Lung (tissue), 12 donors: ENCODE measurements around the gene NOS1AP. TPM values are rescaled to one million over a fixed set of nuclear protein-coding genes. Genes with fewer than 3 reads are reported as not detected.

Source experiments
- ATAC-seq: fragments of 200-7000 bp; cut with Tn5 transposase; one replicate; pipeline ENCODE4 v1.9.1; 2020; ENCODE audit warnings: moderate number of reproducible peaks; ENCODE audit not compliant: insufficient read depth, low FRiP score
- DNase-seq, 3 donors: peaks; one replicate each; pipeline ENCODE4 v3.0.0-alpha.2; 2013 to 2017
- H3K27ac ChIP-seq, 2 donors: one replicate each; pipeline ENCODE4 v1.5.1; 2013; ENCODE audit warnings: mild to moderate bottlenecking in 2 of 2, moderate library complexity in 2 of 2, control low read depth in 1 of 2, inconsistent platforms in 1 of 2, low read depth in 1 of 2, low read length in 1 of 2
- H3K27me3 ChIP-seq, 3 donors: one replicate each; pipeline ENCODE4 v1.5.1; 2013; ENCODE audit warnings: low read length in 2 of 3; ENCODE audit not compliant: control insufficient read depth in 3 of 3, insufficient read depth in 3 of 3
- H3K36me3 ChIP-seq, 4 donors: one replicate each; pipeline ENCODE4 v1.5.1; 2013; ENCODE audit warnings: low read length in 4 of 4, mild to moderate bottlenecking in 1 of 4, moderate library complexity in 1 of 4; ENCODE audit not compliant: control insufficient read depth in 4 of 4, insufficient read depth in 4 of 4
- H3K4me1 ChIP-seq, 5 donors: one replicate each; pipeline ENCODE4 v1.5.1; 2013; ENCODE audit warnings: low read length in 5 of 5, mild to moderate bottlenecking in 2 of 5, moderate library complexity in 1 of 5; ENCODE audit not compliant: control insufficient read depth in 5 of 5, insufficient read depth in 5 of 5
- H3K4me3 ChIP-seq: one replicate; pipeline ENCODE4 v1.5.1; 2013; ENCODE audit warnings: mild to moderate bottlenecking, control low read depth, moderate library complexity
- H3K9ac ChIP-seq, 2 donors: one replicate each; pipeline ENCODE4 v1.5.1; 2013; ENCODE audit warnings: low read length in 2 of 2, control low read depth in 1 of 2; ENCODE audit not compliant: insufficient read depth in 1 of 2
- H3K9me3 ChIP-seq, 4 donors: one replicate each; pipeline ENCODE4 v1.5.1; 2013; ENCODE audit warnings: low read length in 3 of 4, mild to moderate bottlenecking in 1 of 4, moderate library complexity in 1 of 4; ENCODE audit not compliant: control insufficient read depth in 4 of 4, insufficient read depth in 3 of 4
- WGBS, 2 donors: extraction: QIAGEN DNeasy Blood & Tissue Kit; methylation state at CpG; one replicate each; pipeline ENCODE4 v1.1.7; 2013; 5-methylcytosine and 5-hydroxymethylcytosine counted together
- polyA plus RNA-seq, 2 donors: library from polyadenylated mRNA; stranded (reverse); fragments of 200-250 nt; gene quantifications; one replicate each; pipeline ENCODE4 v1.2.1, GENCODE V29; 2013
- total RNA-seq, 2 donors: library from RNA; depleted of rRNA in 1 of 2; stranded (reverse); fragments of >200 nt in 1 of 2; gene quantifications; one replicate each; pipeline ENCODE4 v1.2.1, GENCODE V29; 2014 to 2021
- TF ChIP-seq, protein P1 (sequence below): IDR thresholded peaks from 2 replicates; pipeline ENCODE4 v1.5.1; 2012; ENCODE audit warnings: mild to moderate bottlenecking; ENCODE audit errors: control extremely low read depth, extremely low read depth
- donor health status: control.
- donor health status: control.
- donor health status: Bipolar disorder and iron deficiency.
- donor health status: healthy.
- donor health status: DM: yes; HTN: yes; CAD: no.

NOS1AP gene
- total and polyA plus RNA-seq, 4 donors, result 0.57 to 5.0 (median 1.2) TPM

DNA sequence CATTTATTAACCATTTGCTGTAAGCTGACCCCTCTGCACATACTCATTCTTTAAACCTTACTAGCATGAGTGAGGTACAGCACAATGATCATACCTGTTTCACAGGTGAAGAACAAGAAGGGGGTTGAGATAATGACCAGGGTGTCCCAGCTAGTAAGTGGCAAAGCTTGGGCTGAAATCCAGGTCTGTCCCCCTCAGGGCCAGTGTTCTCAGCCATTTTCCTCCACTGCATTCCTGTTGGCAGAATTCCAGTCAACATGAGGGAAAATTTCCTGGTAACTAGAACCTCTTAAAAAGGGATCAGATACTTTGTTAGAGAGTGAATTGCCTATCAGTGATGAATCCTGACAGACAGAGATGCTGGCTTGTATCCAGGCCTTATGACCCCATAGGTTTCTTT is 259.0 kb downstream of the NOS1AP start:
- Histone ChIP-seq H3K4me1 (no peaks in the 10 kb centered on the region), H3K4me3 (no peak overlapping the region), H3K9ac (no peak overlapping the region), H3K36me3 (no peaks in the 10 kb centered on the region), H3K9me3 (no peaks in the 10 kb centered on the region), H3K27me3 (no peaks in the 10 kb centered on the region), H3K27ac (no peak overlapping the region)
- TF ChIP-seq, protein P1, sequence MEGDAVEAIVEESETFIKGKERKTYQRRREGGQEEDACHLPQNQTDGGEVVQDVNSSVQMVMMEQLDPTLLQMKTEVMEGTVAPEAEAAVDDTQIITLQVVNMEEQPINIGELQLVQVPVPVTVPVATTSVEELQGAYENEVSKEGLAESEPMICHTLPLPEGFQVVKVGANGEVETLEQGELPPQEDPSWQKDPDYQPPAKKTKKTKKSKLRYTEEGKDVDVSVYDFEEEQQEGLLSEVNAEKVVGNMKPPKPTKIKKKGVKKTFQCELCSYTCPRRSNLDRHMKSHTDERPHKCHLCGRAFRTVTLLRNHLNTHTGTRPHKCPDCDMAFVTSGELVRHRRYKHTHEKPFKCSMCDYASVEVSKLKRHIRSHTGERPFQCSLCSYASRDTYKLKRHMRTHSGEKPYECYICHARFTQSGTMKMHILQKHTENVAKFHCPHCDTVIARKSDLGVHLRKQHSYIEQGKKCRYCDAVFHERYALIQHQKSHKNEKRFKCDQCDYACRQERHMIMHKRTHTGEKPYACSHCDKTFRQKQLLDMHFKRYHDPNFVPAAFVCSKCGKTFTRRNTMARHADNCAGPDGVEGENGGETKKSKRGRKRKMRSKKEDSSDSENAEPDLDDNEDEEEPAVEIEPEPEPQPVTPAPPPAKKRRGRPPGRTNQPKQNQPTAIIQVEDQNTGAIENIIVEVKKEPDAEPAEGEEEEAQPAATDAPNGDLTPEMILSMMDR, result no peak
- no peak for ATAC-seq
- peak in 2 of 3 donors; percentile 13 to 28 for DNase-seq

DNA sequence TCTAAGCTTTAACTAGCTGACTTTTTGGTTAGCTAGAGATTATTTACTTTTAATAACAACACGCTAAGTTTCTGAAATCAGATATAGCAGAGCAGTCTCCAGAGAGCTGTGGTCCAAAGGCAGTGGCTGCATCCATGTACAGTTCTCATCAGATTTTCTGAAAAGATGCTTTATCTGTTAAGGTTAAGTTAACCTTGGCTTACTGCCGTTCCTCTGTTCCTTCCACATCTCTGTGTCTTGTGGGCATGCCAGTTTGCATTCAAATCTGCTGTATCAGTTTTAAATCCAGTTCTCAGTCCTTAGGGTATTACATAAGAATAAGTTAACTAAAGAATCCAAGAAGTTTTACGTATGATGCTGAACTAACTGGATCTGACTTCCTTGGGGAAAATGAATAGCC is 260.3 kb downstream of the NOS1AP start:
- no peaks in the 10 kb centered on the region for H3K9me3 ChIP-seq
- no peak for DNase-seq
- no peak for ATAC-seq
- H3K4me1 ChIP-seq, result no peaks in the 10 kb centered on the region
- H3K36me3 ChIP-seq, result no peaks in the 10 kb centered on the region
- H3K27me3 ChIP-seq, result no peaks in the 10 kb centered on the region
- TF ChIP-seq, protein P1, result no peak
- no peak overlapping the region for H3K9ac ChIP-seq
- no peak overlapping the region for H3K4me3 ChIP-seq
- 58 to 75% methylated on average over 3 of the region's 3 CpGs for WGBS, 2 donors
- no peak overlapping the region for H3K27ac ChIP-seq

DNA sequence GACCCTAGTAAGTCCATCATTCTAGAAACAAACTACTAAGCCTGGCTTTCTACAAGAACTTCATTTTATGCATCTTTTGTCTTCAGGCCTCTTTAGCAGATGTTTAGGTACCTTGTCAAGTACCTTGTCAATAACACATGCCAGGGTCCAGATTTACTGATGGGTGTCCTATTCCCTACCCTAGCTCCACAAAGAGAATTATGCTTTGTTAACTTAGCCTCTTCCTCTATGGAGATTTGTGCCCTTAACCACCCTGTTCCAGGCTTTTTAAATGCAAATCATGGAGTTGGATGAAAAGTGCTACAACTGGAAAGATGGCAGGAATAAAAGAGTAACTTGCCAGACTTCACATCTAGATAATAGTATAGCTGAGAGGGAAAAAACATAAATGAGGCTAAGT is 264.5 kb downstream of the NOS1AP start:
- no peak for ATAC-seq
- TF ChIP-seq, protein P1, result no peak
- H3K9me3 ChIP-seq, result no peaks in the 10 kb centered on the region

DNA sequence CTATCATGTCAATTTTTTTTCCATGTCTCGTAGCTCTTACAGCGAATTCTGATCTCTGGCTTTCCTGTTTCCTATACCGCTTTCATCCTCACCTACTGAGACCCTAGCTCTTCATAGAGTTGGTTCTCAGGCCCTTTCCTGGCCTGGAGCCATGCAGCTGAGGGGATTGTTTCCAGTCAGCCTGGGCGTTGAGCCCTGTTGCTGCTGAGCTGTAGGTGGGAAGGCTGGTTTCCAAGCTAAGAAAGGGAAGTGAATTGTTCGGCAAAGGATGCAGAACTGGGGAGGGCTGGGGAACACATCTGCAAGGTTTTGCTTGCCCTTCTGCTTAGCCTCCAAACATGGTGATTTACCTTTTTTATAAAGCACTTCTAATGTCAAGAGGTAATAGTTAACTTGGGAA is 265.6 kb downstream of the NOS1AP start:
- no peaks in the 10 kb centered on the region for H3K27me3 ChIP-seq
- ATAC-seq, result no peak
- no peaks in the 10 kb centered on the region for H3K36me3 ChIP-seq
- peak; percentile 25 to 53 (median 51) for DNase-seq
- H3K9ac ChIP-seq, result no peak overlapping the region
- H3K4me3 ChIP-seq, result no peak overlapping the region
- 58 to 70% methylated on average over 5 of the region's 5 CpGs for WGBS, 2 donors
- TF ChIP-seq, protein P1, result no peak
- H3K27ac ChIP-seq, result no peak overlapping the region
- H3K4me1 ChIP-seq, result peaks cover 0 to 2% (median 0%) of the 10 kb centered on the region in 5 donors
- no peaks in the 10 kb centered on the region for H3K9me3 ChIP-seq

More for the DNA sequence above, 264.5 kb downstream of the NOS1AP start:
- Histone ChIP-seq H3K9ac (no peak overlapping the region), H3K4me1 (peaks cover 0 to 2% (median 0%) of the 10 kb centered on the region in 5 donors), H3K36me3 (no peaks in the 10 kb centered on the region), H3K27ac (no peak overlapping the region), H3K27me3 (no peaks in the 10 kb centered on the region), H3K4me3 (no peak overlapping the region)
- no peak for DNase-seq
